MM.1S (cell line): Measurements from ENCODE around the gene NPEPPS.

Experiments
- CTCF ChIP-seq: fragments of 300-600 bp; sonication (generic); IDR thresholded peaks from 2 replicates; pipeline ENCODE4 v1.5.1; 2016; ENCODE audit warnings: antibody characterized with exemption, low read length, mixed read lengths
- EZH2 ChIP-seq: fragments of 300-600 bp; sonication (generic); optimal IDR thresholded peaks from 2 replicates; pipeline ENCODE3; 2017; ENCODE audit warnings: low read depth, mild to moderate bottlenecking, antibody characterized with exemption, low read length, mixed read lengths
- EZH2phosphoT487 ChIP-seq: fragments of 300-600 bp; sonication (generic); IDR thresholded peaks from 2 replicates; pipeline ENCODE4 v1.6.1; 2018; ENCODE audit warnings: antibody characterized with exemption, low read length

- TF ChIP-seq CTCF (no peak), EZH2phosphoT487 (no peak), EZH2 (no peak)
Measured at GRCh38 chr17:47665655-47666054, 134.7 kb downstream of the NPEPPS start.
